ENCODE results near the gene ANGPTL4. TPM values are rescaled to one million over a fixed set of nuclear protein-coding genes. Genes with fewer than 3 reads are reported as not detected.

The ANGPTL4 gene
- total and polyA plus RNA-seq, 2 of the 13 experiments (the other 11 are each of a cell fraction or from before 2014, with no cell fraction given) = 0.80 to 21.7 TPM

GRCh38 chr19:8355631-8356402 is 8.1 kb upstream of the ANGPTL4 start (continued):
- TF ChIP-seq ZNF737 (CRISPR knock-in tag; IDR thresholded peaks at IDR 0.05; ENCODE audit: borderline replicate concordance) (no peak), ZBTB21 (CRISPR knock-in tag; IDR thresholded peaks at IDR 0.05) (no peak), U2AF2 (IDR thresholded peaks at IDR 0.05; ENCODE audit: low read depth, low read length) (no peak), PRDM10 (CRISPR knock-in tag; IDR thresholded peaks at IDR 0.05; ENCODE audit: low read depth) (peak; percentile 54; the same call in 1 of the 2 replicates), ZNF225 (CRISPR knock-in tag; IDR thresholded peaks at IDR 0.05) (no peak), ZNF432 (CRISPR knock-in tag; IDR thresholded peaks at IDR 0.05; ENCODE audit: borderline replicate concordance) (no peak), FIP1L1 (IDR thresholded peaks at IDR 0.05; ENCODE audit: borderline replicate concordance, insufficient read depth, low read depth, low read length) (no peak), ATF3 (CRISPR knock-in tag; IDR thresholded peaks at IDR 0.05) (peak; percentile 80), SP5 (CRISPR knock-in tag; IDR thresholded peaks at IDR 0.05; ENCODE audit: borderline replicate concordance, low read depth) (0 out of 2 replicates have a peak, but pooled peaks have one; percentile 36), NCOA2 (CRISPR knock-in tag; IDR thresholded peaks at IDR 0.05) (no peak; the same call in 1 of the 2 replicates), ZNF510 (CRISPR knock-in tag; IDR thresholded peaks at IDR 0.05; ENCODE audit: low read depth) (no peak), NCOA5 (CRISPR knock-in tag; IDR thresholded peaks at IDR 0.05) (no peak), ESRRA (CRISPR knock-in tag; IDR thresholded peaks at IDR 0.05; ENCODE audit: low read depth) (peak; percentile 84; the same call in 1 of the 2 replicates), NFYB (CRISPR knock-in tag; IDR thresholded peaks at IDR 0.05) (no peak), PHF5A (CRISPR knock-in tag; IDR thresholded peaks at IDR 0.05; ENCODE audit: low read depth, unreplicated experiment) (no peak), RFX1 (IDR thresholded peaks at IDR 0.05) (no peak), MIER2 (CRISPR knock-in tag; IDR thresholded peaks at IDR 0.05) (0 out of 2 replicates have a peak, but pooled peaks have one; percentile 35), NKX3-1 (CRISPR knock-in tag; IDR thresholded peaks at IDR 0.05) (no peak), ZNF570 (CRISPR knock-in tag; IDR thresholded peaks at IDR 0.05; ENCODE audit: borderline replicate concordance) (no peak), RORA (CRISPR knock-in tag; IDR thresholded peaks at IDR 0.05) (no peak), ZNF136 (CRISPR knock-in tag; IDR thresholded peaks at IDR 0.05; ENCODE audit: low read depth) (no peak)
- TF ChIP-seq, protein P1, sequence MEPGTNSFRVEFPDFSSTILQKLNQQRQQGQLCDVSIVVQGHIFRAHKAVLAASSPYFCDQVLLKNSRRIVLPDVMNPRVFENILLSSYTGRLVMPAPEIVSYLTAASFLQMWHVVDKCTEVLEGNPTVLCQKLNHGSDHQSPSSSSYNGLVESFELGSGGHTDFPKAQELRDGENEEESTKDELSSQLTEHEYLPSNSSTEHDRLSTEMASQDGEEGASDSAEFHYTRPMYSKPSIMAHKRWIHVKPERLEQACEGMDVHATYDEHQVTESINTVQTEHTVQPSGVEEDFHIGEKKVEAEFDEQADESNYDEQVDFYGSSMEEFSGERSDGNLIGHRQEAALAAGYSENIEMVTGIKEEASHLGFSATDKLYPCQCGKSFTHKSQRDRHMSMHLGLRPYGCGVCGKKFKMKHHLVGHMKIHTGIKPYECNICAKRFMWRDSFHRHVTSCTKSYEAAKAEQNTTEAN (CRISPR knock-in tag; conservative IDR thresholded peaks at IDR 0.05) = no peak
- TF ChIP-seq, protein P2, sequence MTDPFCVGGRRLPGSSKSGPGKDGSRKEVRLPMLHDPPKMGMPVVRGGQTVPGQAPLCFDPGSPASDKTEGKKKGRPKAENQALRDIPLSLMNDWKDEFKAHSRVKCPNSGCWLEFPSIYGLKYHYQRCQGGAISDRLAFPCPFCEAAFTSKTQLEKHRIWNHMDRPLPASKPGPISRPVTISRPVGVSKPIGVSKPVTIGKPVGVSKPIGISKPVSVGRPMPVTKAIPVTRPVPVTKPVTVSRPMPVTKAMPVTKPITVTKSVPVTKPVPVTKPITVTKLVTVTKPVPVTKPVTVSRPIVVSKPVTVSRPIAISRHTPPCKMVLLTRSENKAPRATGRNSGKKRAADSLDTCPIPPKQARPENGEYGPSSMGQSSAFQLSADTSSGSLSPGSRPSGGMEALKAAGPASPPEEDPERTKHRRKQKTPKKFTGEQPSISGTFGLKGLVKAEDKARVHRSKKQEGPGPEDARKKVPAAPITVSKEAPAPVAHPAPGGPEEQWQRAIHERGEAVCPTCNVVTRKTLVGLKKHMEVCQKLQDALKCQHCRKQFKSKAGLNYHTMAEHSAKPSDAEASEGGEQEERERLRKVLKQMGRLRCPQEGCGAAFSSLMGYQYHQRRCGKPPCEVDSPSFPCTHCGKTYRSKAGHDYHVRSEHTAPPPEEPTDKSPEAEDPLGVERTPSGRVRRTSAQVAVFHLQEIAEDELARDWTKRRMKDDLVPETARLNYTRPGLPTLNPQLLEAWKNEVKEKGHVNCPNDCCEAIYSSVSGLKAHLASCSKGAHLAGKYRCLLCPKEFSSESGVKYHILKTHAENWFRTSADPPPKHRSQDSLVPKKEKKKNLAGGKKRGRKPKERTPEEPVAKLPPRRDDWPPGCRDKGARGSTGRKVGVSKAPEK (CRISPR knock-in tag; IDR thresholded peaks at IDR 0.05; ENCODE audit: borderline replicate concordance) = no peak
